HL-60/S4 treated with retinoic acid at 250 ng/mL for 4 days and 3 days (cell line): ENCODE data around the gene ZNF329.
"Not testable (repeated sequence)": the region's sequence is repeated elsewhere in the genome, so short reads cannot be mapped to it uniquely, and the experiment has no call there.

Experiments used
- in situ Hi-C: fragments of 300-500 bp; cut with MboI; formaldehyde crosslinking; loops from 2 replicates; pipeline ENCODE4 v1.7.0; 2022; ENCODE audit warnings: low sequenced_read_pairs

ZNF329 gene

DNA sequence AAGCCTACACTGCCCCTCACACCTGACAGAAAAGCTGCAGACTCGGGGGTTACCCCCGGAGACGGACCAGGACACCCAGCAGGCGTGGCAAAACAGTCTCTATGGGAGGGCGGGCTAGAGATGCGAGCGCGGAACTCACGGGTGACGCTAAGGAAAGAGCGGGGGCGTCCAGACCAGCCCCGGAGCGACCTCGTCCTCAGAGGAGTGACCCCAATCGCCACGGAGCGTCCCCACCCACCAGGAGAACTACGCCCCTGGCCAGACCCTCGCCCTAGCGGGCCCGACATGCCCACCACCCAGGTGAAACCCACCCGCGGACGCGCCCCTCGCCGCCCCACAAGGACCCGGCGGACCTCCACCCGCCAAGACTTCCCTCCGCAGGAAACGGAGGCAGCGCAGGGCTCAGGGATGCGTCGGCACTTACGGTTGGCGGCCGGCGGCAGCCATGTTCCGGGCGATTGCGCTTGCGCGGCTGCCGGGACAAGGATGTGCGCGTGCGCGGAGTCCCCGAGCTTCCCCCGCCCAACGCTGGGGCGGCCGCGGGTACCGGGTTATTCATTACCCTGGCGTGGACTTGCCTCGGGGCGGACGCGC, at the start of gene ZNF329:
Gene ZNF329, minus strand, starts transcription at position 462 of the 594 bp plus-strand sequence. CDS start 21,286 bp downstream, outside the sequence.
- in situ Hi-C loops, result no loop called here

- in situ Hi-C loops, result no loop called here
Observed at GRCh38 chr19:58196901-58197616, 46.5 kb upstream of the ZNF329 start.

- in situ Hi-C loops, result no loop called here
Observed at GRCh38 chr19:58183817-58184215, 33.2 kb upstream of the ZNF329 start.

GRCh38 chr19:58182989-58183816, 32.6 kb upstream of the ZNF329 start, which contains the start of gene ZNF274:
ZNF274 (plus strand) TSS chr19:58183061; CDS start chr19:58183966, 905 bp downstream.
- in situ Hi-C loops, result no loop called here

DNA sequence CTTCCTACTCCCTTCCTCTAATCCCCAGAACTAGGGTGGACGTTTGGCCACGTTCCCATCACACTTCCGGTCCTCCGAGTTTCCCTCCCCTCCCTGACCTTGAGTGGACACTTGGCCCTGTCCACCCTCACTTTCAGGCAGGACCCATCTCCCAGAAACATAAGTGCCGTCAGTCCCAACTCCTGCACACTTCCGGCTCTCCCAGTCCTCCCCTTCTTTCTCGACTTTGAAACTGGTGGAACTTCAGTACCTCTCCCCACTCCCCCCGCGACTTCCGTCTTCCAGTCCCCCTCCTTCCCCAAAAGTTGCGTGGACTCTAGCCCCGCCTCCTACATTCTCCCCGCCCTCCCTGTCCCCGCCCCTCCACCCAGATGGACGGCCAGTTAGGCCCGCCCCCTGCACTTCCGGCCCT, 32.0 kb upstream of the ZNF329 start:
- in situ Hi-C loops, result no loop called here

GRCh38 chr19:58181902-58182576, 31.4 kb upstream of the ZNF329 start:
- in situ Hi-C loops, result no loop called here

DNA sequence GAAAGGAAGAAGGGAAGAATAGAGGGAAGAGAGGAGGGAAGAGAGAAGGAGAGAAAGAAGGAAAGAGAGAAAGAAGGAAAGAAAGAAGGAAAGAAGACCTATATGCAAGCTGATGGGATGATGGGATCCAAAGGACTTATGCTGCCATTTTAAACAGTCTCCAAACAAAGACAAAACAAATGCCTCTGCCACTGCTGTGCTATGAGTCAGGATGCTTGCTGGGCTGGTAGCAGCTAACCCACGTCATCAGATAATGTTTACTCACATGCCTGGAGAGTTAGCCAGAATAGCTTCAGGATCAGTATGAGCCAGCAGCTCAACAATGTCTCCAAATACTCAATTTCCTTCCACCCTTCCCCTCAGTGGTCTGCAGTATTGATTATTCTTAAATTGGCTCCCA, 20.3 kb upstream of the ZNF329 start:
- in situ Hi-C loops, result no loop called here

- in situ Hi-C loops, result no loop called here
Observed at GRCh38 chr19:58166708-58167280, 16.2 kb upstream of the ZNF329 start.

GRCh38 chr19:58166268-58166667, 15.7 kb upstream of the ZNF329 start:
- in situ Hi-C loops, result no loop called here

DNA sequence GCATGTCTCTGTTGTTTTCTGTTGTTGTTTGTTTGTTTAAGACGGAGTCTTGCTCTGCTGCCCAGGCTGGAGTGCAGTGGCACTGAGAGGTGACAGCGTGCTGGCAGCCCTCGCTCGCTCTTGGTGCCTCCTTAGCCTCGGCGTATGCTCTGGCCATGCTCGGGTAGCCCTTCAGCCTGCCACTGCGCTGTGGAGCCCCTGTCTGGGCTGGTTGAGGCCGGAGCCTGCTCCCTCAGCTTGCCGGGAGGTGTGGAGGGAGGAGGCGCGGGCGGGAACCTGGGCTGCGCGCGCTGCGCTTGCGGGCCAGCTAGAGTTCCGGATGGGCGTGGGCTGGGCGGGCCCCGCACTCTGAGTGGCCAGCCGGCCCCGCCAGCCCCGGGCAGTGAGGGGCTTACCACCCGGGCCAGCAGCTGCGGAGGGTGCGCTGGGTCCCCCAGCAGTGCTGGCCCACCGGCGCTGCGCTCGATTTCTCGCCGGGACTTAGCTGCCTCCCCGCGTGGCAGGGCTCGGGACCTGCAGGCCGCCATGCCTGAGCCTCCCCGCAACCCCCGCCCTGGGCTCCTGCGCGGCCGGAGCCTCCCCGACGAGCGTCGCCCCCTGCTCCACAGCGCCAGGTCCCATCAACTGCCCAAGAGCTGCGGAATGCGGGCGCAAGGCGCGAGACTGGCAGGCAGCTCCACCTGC, 6.6 kb upstream of the ZNF329 start:
- in situ Hi-C loops, result no loop called here

DNA sequence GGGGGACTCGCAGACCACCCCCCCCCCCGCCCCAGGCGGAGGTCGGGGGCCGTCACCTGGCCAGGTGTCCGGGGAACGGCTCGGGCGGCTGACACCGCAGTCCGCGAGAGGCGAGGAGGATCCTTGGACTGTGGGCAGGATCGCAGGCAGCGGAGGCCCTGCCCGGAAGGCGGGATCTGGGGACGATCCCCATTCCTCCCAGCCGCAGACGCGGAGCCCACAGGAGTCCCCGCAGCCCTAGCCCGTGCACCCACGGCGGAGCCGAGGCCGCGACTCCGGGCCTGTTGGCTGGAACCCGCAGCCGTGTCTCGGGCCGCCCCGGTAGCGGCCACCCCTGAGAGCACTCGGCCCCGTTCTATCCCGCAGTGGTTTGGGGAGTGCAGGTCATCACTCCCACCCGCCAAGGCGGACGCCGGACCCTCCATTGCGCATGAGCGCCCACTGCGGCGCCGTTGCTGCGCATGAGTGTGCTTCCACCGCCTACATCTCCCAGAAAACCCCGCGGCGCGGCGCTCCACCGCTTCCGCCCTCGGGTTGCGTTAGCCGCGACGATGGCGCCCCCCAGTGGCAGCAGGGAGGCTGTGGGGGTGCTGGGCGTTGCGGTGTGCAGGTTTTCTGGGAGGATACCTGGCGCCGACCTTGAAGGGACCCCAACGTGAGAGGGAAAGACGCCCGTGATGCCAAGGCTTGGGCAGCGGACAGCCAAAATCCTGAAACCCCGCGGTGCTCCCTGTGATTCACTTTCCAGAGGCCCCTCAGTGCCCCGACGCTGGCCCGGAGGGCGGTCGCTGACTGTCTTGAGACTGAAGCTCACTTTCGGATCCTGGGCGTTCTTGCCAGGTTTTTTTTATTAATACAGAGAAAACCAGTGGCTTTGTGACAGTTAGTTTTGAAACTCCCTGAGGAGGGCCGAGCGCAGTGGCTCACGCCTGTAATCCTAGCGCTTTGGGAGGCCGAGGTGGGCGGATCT, 4.4 kb upstream of the ZNF329 start:
- in situ Hi-C loops, result no loop called here

DNA sequence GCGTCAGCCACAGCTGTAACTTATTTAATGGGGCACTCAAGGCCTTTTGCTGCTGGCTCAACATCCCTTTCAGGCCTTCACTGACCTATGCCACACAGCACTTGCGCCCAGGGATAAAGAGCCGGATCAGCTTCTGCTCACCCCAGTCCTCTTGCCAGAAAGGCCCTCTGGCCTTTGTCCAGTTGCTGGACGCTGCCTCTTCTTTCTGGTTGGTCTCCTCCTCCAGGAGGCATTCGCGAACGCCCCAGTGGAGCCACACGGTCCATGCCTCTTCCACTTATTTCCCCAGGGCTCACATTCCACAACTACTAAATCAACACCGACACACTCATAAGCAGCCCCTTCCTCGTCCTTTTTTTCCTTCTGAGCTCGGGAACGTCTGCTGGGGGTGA, 3.7 kb upstream of the ZNF329 start:
- in situ Hi-C loops, result no loop called here

GRCh38 chr19:58153386-58153785, 2.8 kb upstream of the ZNF329 start:
- in situ Hi-C loops, result no loop called here

GRCh38 chr19:58147475-58147874, 3.1 kb downstream of the ZNF329 start:
- in situ Hi-C loops, result not testable (repeated sequence)

DNA sequence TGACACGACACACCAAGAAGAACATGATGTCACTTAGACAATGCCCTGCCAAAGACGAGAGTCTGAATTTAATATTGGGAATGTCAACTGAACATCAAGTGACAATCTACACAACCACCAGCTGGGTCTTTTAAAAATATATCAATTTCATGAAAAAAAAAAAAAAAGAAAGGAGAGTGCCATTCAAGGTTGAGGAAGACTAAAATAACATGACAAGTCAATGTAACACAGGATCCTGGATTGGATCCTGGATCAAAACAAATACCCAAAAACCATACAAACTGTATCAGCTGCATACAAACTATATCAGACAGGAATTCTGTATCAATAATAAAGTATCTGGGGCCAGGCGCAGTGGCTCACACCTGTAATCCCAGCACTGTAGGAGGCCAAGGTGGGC, 4.7 kb downstream of the ZNF329 start:
- in situ Hi-C loops, result no loop called here

- in situ Hi-C loops, result no loop called here
Observed at GRCh38 chr19:58134244-58134643, 16.3 kb downstream of the ZNF329 start.

DNA sequence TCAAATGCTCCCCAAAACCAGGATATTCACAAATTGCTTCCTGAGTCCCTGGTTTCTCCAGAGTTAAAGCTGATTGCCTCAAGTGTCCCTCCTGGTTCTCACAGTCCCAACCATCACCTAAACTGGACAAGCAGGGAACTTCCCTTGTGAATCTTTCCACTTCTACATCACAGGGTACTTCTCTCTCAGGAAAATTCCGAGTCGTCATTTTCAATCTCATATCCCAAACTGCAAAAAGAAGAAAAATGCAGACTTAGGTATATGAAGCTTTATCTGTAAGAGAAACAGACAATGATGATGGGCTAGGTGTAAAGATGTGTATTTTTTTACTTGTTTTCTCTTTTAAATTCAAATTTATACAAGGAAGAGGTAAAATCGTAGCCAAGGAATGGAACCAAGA, 21.3 kb downstream of the ZNF329 start:
- in situ Hi-C loops, result no loop called here

- in situ Hi-C loops, result no loop called here
Observed at GRCh38 chr19:58128041-58128685, 22.4 kb downstream of the ZNF329 start.

DNA sequence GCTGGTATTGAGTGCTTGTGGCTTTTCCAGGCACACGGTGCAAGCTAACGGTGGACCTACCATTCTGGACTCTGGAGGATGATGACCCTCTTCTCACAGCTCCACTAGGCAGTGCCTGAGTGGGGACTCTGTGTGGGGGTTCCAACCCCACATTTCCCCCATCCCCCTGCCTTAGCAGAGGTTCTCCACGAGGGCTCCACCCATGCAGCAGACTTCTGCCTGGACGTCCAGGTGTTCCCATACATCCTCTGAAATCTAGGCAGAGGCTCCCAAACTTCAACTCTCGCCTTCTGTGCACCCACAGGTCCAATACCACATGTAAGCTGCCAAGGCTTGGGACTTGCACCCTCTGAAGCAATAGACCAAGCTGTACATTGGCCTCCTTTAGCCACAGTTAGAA, 27.2 kb downstream of the ZNF329 start:
- in situ Hi-C loops, result no loop called here
